ENCODE data around the gene IARS2. TPM values are rescaled to one million over a fixed set of nuclear protein-coding genes. Genes with fewer than 3 reads are reported as not detected.
"Not testable (repeated sequence)": the region's sequence is repeated elsewhere in the genome, so short reads cannot be mapped to it uniquely, and the experiment has no call there.

The IARS2 gene
- polyA plus RNA-seq, 4 donors, result 92.0 to 100 (median 98.1) TPM

DNA sequence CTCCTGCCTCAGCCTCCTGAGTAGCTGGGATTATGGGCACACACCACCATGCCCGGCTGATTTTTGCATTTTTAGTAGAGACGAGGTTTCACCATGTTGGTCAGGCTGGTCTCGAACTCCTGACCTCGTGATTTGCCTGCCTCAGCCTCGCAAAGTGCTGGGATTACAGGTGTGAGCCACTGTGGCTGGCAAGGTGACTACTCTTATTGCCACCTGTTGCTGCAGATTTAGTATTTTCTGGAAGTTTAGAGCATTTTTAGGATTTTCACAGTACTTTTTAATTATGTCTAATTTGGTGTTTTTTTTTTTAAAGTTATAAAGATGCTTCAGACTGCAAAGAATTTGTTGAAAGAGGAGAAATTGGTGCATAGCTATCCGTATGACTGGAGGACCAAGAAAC, 16.5 kb downstream of the IARS2 start:
- DNase-seq (ENCODE audit: low read depth in 4 of 4, low spot score in 3 of 4), result not testable (repeated sequence)

GRCh38 chr1:220112600-220112999, 18.7 kb downstream of the IARS2 start:
- not testable (repeated sequence) for DNase-seq (ENCODE audit: low read depth in 4 of 4, low spot score in 3 of 4)

DNA sequence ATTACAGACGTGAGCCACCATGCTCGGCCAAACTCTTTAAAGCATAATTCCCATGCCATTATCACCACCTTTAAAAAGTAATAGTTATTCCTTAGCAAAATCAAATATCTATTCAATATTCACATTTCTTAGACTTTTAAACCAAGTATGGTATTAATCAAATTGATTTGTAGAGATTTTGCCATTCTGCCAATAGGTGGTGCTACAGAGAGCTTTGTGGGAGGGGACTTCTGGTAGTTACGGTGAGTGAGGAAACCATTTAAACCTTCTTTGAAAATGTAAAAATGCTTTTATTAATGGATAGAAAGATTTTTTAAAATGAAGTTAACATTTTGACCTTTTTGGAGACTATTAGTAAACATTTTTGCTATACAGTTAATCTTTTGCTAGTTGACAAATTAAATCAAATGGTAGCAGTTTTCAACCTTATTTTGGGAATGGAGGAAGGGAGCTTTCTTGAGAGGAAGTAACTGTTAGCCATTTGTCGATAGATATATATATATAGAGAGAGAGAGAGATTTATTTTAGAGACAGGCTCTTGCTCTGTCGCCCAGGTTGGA, 19.3 kb downstream of the IARS2 start:
- no peak for DNase-seq (ENCODE audit: low read depth in 4 of 4, low spot score in 3 of 4)

GRCh38 chr1:220119043-220119512, 25.1 kb downstream of the IARS2 start:
- no peak for DNase-seq (ENCODE audit: low read depth in 4 of 4, low spot score in 3 of 4)

GRCh38 chr1:220121791-220122530, 28.0 kb downstream of the IARS2 start:
- DNase-seq (ENCODE audit: low read depth in 4 of 4, low spot score in 3 of 4), result no peak

DNA sequence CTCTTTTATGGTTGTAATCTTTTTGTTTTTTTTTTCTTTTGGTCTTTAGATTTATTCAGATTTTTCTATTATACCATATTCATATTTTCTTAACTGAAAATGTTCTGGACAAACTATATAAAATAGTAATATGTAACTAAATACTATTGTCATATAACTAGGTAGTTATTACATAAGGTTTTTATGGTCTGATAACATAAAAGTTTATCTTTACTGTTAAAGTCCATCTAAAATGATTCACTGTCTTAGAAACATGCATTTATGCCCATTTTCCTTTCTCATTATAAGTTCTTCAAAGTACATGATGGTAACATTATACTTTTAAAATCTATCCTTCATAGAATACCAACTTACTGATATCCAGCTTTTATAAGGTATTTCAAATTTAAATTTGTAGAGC, 29.1 kb downstream of the IARS2 start:
- DNase-seq (ENCODE audit: low read depth in 4 of 4, low spot score in 3 of 4), result no peak

DNA sequence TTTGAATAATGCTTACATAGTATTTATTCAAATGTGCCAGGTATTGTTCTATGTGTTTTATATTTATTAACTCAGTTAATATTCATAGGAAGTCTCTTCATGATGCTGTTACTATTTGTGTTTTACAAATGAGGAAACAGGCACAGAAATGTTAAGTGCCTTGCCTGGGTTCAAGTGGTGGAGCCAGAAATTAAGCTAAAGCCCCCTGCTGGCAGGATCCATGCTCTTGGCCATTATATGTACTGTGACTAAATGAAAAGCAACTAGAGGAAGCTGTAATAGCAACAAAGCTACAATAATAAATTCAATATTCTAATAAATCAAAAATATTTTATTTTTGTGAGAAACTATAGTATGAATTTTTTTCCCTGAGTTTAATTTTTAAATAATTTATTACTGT, 30.0 kb downstream of the IARS2 start:
- DNase-seq (ENCODE audit: low read depth in 4 of 4, low spot score in 3 of 4), result no peak

DNA sequence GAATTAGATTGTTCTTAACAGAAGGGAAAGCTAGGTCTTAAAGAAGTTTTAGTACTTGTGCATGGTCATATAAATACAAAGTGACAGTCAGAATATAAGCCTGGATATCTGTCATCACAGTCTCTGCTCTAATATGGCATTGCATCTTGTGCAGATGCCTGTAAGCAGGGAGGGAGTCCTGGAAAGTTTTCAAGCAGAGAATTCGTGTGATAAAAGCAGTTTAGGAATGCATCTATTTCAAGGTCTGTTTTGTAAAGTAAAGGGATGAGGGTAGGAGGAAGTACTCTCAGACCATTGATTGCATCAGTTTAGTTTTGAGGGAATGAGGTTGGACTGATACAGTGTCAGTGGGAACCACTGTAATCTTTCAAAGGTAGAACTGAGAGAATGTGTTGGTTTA, 30.6 kb downstream of the IARS2 start:
- DNase-seq (ENCODE audit: low read depth in 4 of 4, low spot score in 3 of 4), result no peak

- DNase-seq (ENCODE audit: low read depth in 4 of 4, low spot score in 3 of 4), result no peak
Observed at GRCh38 chr1:220127076-220127475, 33.1 kb downstream of the IARS2 start.

- no peak for DNase-seq (ENCODE audit: low read depth in 4 of 4, low spot score in 3 of 4)
Observed at GRCh38 chr1:220129479-220130210, 35.7 kb downstream of the IARS2 start.

DNA sequence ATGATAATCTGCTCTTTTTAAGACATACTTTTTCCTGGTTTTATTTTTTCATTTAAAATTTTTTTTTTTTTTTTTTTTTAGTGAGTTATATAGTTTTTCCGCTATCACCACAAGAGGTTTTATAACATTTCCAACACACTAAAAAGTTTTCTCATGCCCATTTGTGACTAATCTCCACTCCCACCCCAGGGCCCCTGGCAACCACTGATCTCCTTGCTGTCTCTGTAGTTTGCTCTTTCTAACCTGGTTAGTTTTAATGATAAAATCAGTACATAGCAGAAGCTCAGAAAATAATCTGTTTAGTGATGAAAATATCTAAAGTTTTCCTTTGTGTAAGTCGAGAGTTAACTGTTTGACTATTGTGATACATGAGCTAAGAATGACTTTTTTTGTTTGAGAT, 41.8 kb downstream of the IARS2 start:
- no peak for DNase-seq (ENCODE audit: low read depth in 4 of 4, low spot score in 3 of 4)

- DNase-seq (ENCODE audit: low read depth in 4 of 4, low spot score in 3 of 4), result no peak
Observed at GRCh38 chr1:220137019-220137786, 43.3 kb downstream of the IARS2 start.

- no peak for DNase-seq (ENCODE audit: low read depth in 4 of 4, low spot score in 3 of 4)
Observed at GRCh38 chr1:220139966-220140365, 46.0 kb downstream of the IARS2 start.

DNA sequence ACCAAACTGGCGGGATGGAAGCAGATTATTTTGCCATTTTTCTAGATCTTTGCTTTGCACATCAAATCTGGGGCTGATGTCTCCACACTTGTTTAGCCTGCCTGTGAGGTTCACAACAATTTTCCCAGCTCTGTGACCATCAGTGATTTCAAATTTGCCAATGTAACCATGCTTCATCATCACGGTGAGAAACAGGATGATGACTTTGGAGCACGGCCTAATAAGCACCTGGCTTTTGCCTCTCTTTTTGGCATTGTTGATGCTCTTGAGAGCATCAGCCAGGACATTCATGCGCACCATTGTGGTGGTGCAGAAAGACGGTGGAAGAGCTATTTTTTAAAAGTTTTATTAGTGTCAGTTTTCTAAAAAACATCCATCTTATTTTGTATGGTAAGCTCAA, 50.1 kb downstream of the IARS2 start:
- DNase-seq (ENCODE audit: low read depth in 4 of 4, low spot score in 3 of 4), result no peak

GRCh38 chr1:220149742-220150141, 55.8 kb downstream of the IARS2 start:
- DNase-seq (ENCODE audit: low read depth in 4 of 4, low spot score in 3 of 4), result no peak

DNA sequence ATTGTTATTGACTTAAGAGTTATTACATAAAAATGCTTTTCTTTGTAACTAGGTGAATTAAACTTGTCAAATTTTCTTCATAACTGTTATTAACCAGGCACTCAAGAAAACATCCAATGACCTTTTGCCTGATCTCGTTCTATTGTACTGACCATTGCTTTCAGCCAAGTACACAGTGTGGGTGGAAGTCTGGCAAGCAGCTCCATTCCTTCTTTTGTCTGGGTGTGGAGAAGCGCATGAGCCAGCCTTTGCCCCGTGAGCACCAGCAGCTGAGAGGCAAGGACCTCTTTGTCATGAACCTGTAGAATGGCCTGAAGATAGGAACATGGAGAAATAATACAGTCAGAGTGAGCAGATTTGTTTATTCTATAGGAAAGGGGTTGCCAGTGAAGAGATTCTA, 57.5 kb downstream of the IARS2 start:
- DNase-seq (ENCODE audit: low read depth in 4 of 4, low spot score in 3 of 4), result no peak

DNA sequence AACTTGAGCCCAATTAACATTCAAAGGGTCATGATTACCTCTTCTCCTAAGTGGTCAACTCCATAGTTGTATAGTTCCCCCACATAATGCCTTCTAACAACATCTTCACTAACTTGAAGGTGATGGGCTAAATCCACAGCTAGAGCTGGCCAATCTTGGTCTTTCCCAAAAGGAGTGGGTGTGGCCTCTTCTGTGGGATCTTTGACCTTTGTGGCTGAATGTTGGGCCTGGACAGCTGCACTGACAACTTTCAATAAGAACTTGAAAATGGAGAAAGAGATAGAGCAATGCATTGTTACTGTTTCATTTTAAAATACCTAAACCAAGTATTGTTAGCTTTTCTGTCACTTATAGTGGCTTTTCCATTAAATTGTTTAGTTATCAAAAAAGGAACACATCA, 59.2 kb downstream of the IARS2 start:
- DNase-seq (ENCODE audit: low read depth in 4 of 4, low spot score in 3 of 4), result no peak

DNA sequence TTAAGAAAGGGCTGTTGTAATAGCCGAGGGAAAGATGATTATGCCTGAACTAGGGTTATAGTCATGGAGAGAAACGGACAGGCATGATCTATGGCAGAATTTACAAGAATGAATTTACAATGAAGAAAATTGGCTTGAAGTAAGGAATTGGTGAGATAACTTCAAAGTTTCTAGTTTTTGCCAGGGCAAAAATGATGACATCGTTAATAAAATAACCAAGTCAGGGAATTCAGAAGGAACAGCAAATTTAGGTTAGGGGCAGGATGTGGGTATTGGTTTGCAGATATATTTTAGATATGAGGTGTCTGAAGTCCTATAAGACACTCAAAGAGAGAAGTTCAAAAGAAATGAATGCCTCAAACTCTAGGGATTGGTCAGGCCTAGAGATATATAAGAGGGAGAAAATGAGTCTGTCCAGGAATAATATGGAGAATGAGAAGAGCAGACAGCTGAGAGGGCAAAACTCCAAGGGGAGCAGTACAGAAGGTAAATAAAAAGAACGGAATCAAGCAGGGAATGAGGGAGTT, 62.8 kb downstream of the IARS2 start:
- DNase-seq (ENCODE audit: low read depth in 4 of 4, low spot score in 3 of 4), result no peak

DNA sequence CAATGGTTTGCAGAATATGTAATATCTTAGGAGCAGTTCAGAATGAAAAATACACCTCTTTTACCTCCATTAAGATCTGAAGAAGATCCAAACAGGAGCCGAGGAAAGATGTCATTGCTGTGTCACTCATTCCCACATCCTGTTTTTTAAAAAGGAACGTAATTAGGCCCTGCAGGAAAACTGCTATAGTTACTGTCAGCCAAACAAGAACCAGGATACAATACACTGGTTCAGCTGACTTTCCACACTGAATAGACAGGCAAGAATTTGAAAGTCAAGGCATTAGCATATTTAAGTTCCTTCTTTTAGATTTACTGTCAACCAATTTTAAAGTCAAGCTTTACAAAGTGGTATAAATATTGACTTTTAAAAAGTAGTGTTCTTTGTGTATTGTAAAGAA, 63.8 kb downstream of the IARS2 start:
- no peak for DNase-seq (ENCODE audit: low read depth in 4 of 4, low spot score in 3 of 4)

GRCh38 chr1:220158530-220158929, 64.6 kb downstream of the IARS2 start:
- not testable (repeated sequence) for DNase-seq (ENCODE audit: low read depth in 4 of 4, low spot score in 3 of 4)

DNA sequence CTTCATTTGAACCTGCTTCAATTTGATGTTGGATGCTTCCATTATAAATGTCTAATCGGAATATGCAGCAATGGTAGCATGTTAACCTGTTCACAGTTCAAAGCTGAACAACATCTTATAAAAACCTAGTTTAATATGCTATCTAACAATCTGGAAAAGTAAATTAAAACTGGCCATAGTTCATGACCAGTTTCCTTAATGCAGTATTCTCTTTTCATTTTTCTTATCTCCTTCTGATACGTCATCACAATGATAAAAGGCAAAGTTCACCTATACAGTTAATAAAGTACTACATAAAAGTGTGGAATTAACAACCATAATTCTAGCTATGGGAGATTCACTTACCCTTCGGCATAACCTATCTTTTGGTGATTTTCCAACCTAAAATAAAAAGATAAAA, 65.1 kb downstream of the IARS2 start:
- DNase-seq (ENCODE audit: low read depth in 4 of 4, low spot score in 3 of 4), result no peak
